ENCODE measurements around the gene CNTNAP2.

Gene CNTNAP2

GRCh38 chr7:146106319-146106718 lies 10.3 kb upstream of the CNTNAP2 start:
- Histone ChIP-seq H4K20me1 (ENCODE audit: insufficient read depth) (no peaks in the 10 kb centered on the region), H3K36me3 (ENCODE audit: insufficient read depth) (no peaks in the 10 kb centered on the region), H3K27ac (no peak overlapping the region), H3K4me2 (no peak overlapping the region), H3K79me2 (ENCODE audit: insufficient read depth, low read depth) (no peaks in the 10 kb centered on the region), H3K4me1 (ENCODE audit: low read depth, poor library complexity, severe bottlenecking) (no peaks in the 10 kb centered on the region), H3K9ac (no peak overlapping the region), H3K4me3 (IDR thresholded peaks at IDR 0.05; ENCODE audit: insufficient read depth, low read depth, low read length) (no peak overlapping the region), H3K27me3 (ENCODE audit: insufficient read depth, low read depth) (no peaks in the 10 kb centered on the region), H2AFZ (ENCODE audit: low read depth) (no peak overlapping the region)
- TF ChIP-seq CTCF (conservative IDR thresholded peaks at IDR 0.05; ENCODE audit: low read depth, low read length): no peak

GRCh38 chr7:146112755-146113154 lies 3.8 kb upstream of the CNTNAP2 start:
- TF ChIP-seq CTCF (conservative IDR thresholded peaks at IDR 0.05; ENCODE audit: low read depth, low read length): no peak
- H3K9ac ChIP-seq: no peak overlapping the region
- no peaks in the 10 kb centered on the region for H4K20me1 ChIP-seq (ENCODE audit: insufficient read depth)

GRCh38 chr7:146115548-146115850 lies 1.1 kb upstream of the CNTNAP2 start:
- no peak for TF ChIP-seq CTCF (conservative IDR thresholded peaks at IDR 0.05; ENCODE audit: low read depth, low read length)
- Histone ChIP-seq H3K9ac (no peak overlapping the region), H3K4me2 (peak overlapping the region; percentile 77; the same call in 1 of the 2 replicates), H3K27ac (no peak overlapping the region), H3K79me2 (ENCODE audit: insufficient read depth, low read depth) (no peaks in the 10 kb centered on the region), H3K4me3 (IDR thresholded peaks at IDR 0.05; ENCODE audit: insufficient read depth, low read depth, low read length) (peak overlapping the region; percentile 5), H2AFZ (ENCODE audit: low read depth) (no peak overlapping the region), H3K36me3 (ENCODE audit: insufficient read depth) (no peaks in the 10 kb centered on the region), H3K4me1 (ENCODE audit: low read depth, poor library complexity, severe bottlenecking) (peaks cover 7% of the 10 kb centered on the region), H4K20me1 (ENCODE audit: insufficient read depth) (no peaks in the 10 kb centered on the region), H3K27me3 (ENCODE audit: insufficient read depth, low read depth) (no peaks in the 10 kb centered on the region)

More at GRCh38 chr7:146112755-146113154, 3.8 kb upstream of the CNTNAP2 start:
- Histone ChIP-seq H3K79me2 (ENCODE audit: insufficient read depth, low read depth) (no peaks in the 10 kb centered on the region), H3K27ac (no peak overlapping the region), H2AFZ (ENCODE audit: low read depth) (no peak overlapping the region), H3K4me3 (IDR thresholded peaks at IDR 0.05; ENCODE audit: insufficient read depth, low read depth, low read length) (no peak overlapping the region), H3K36me3 (ENCODE audit: insufficient read depth) (no peaks in the 10 kb centered on the region), H3K27me3 (ENCODE audit: insufficient read depth, low read depth) (no peaks in the 10 kb centered on the region), H3K4me2 (no peak overlapping the region), H3K4me1 (ENCODE audit: low read depth, poor library complexity, severe bottlenecking) (peaks cover 6% of the 10 kb centered on the region)

- H3K27ac ChIP-seq: no peak overlapping the region
- no peaks in the 10 kb centered on the region for H4K20me1 ChIP-seq (ENCODE audit: insufficient read depth)
- no peaks in the 10 kb centered on the region for H3K79me2 ChIP-seq (ENCODE audit: insufficient read depth, low read depth)
- no peaks in the 10 kb centered on the region for H3K27me3 ChIP-seq (ENCODE audit: insufficient read depth, low read depth)
- peak overlapping the region; percentile 77 for H3K4me2 ChIP-seq
- H2AFZ ChIP-seq (ENCODE audit: low read depth): peak overlapping the region; percentile 85
- no peak overlapping the region for H3K9ac ChIP-seq
- H3K4me1 ChIP-seq (ENCODE audit: low read depth, poor library complexity, severe bottlenecking): peaks cover 7% of the 10 kb centered on the region
- no peak for TF ChIP-seq CTCF (conservative IDR thresholded peaks at IDR 0.05; ENCODE audit: low read depth, low read length)
- no peaks in the 10 kb centered on the region for H3K36me3 ChIP-seq (ENCODE audit: insufficient read depth)
- peak overlapping the region; percentile 28 for H3K4me3 ChIP-seq (IDR thresholded peaks at IDR 0.05; ENCODE audit: insufficient read depth, low read depth, low read length)
Measured at GRCh38 chr7:146115851-146116520, 615 bp upstream of the CNTNAP2 start.

All from KMS-11 (cell line).